Left hindlimb (tissue), 1 donor: Measurements from ENCODE around the gene PPME1.

Source experiments
- DNase-seq: peaks from one replicate; pipeline ENCODE4 v3.0.0-alpha.2; 2018

The PPME1 gene

DNA sequence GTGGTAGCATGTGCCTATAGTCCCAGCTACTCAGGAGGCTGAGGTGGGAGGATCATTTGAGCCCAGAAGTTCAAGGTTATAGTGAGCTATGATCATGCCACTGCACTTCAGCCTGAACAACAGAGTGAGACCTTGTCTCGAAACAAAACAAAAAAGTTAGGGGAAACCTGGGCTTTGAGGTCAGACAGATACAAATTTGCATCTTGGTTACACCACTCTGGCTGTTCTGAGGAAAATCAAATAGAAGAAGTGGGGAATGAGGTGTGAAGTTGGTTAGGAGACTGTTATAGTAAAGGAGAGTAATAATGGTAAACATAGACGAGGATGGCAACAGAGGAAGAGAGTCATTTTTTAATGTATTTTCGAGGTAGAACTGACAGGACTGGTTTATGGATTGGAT lies 62.6 kb downstream of the PPME1 start:
- no peak for DNase-seq

DNA sequence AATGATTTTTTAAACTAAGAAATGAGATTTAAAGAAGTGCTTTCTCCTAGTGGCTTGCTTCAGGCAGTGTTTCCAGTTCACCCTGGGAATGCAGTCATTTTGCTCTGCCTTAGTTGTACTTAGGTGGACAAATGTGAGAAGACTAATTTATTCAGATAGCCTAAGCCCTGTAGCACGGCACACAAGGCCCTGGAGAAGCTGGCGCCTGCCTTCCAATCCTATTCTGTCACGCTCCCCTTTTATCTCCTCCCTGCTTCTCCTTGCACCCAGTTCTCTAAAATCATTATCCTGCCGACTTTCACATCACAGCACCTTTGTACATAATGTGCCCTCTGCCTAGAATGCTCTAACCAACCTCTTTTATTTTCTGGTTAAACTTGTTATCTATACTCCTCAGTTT lies 64.0 kb downstream of the PPME1 start:
- DNase-seq = no peak

DNA sequence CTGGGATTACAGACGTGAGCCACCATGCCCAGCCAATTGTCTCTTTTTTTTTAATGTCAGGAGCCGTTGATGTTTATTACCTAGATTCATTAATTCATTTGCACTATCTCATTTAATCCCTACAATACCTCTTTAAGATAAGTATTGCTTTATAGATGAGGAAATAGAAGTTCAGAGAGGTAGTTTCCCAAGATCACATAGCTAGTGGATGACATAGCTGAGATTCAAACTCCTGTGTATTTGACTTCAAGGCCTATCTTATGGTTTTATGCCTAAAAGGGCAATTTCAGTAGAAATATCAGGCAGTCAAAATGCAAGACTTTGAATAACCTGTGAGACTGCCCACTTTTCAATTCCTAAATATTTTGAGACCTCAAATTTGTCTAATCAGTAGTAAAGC lies 66.5 kb downstream of the PPME1 start:
- no peak for DNase-seq

DNA sequence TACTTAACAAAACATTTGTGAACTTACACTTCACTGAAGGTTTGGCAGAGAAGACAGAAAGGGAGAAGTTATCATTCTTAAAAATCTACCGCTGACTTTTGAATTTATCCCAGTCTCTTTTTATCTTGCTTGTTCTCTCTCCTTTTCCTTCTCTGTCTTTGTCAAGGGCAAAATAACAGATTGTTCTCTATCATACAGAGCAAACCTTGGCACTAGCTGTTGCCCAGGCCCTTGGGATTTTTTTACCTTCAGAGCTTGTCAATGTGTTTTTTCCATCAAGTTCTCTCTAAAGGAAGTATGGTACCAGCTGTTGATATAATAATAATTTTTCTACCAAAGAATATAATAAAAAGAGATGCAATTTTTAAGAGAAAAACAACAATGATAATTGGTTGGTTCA lies 67.2 kb downstream of the PPME1 start:
- no peak for DNase-seq

DNA sequence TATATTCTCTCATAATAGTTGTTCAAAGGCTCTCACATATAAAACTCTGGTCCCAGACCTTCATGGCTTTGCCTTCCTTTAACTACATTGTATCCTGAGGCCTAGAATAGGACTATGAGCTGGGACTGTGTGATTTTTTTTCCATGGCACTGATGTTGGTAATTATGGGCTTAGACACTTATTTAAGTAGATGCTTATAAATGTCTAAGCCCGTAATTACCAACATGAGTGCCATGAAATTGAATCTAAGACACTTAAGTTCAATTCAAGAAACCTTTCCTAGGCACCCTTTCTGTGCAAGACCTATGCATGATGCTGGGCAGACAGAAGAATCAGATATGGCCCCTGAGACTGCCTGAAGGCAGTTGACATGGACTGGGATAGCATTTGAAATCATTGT lies 77.4 kb downstream of the PPME1 start:
- DNase-seq = no peak

DNA sequence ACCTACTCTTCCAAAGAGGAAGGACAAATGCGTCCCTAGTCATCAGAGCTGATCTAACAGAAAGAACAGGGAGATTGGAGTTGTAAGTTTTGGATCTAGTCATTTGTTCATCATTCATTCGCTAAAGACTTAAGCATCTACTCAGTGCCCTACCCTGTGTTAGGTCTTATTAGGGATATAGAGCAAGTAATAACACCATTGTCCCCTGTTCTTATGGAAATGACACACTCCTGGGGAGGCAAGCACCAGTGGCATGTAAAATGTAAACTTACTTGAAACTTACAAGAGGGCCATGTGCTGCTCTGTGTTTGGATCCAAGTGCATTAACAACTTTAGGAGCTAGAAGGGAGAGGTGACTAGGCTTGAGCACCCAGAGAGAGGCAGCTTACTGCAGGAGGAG lies 78.4 kb downstream of the PPME1 start:
- DNase-seq = no peak

DNA sequence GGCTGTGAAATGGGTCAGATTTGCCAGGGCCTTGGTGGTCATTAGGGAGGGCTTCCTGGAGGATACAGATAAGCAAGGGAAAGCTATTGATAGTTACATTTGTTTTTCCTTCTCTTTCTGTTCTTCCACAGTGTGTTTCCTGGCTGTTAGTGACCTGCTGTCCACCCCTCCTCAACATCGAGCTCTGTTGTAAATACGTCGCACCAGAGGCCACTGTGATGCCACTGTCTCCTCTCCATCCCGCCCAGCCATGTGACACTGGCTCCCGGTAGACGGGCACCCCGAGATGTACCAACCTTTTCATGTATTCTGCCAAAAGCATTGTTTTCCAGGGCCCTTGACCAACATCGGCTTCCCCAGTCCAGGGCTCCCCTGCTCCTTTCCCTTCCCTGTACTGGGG lies 82.3 kb downstream of the PPME1 start:
- no peak for DNase-seq

DNA sequence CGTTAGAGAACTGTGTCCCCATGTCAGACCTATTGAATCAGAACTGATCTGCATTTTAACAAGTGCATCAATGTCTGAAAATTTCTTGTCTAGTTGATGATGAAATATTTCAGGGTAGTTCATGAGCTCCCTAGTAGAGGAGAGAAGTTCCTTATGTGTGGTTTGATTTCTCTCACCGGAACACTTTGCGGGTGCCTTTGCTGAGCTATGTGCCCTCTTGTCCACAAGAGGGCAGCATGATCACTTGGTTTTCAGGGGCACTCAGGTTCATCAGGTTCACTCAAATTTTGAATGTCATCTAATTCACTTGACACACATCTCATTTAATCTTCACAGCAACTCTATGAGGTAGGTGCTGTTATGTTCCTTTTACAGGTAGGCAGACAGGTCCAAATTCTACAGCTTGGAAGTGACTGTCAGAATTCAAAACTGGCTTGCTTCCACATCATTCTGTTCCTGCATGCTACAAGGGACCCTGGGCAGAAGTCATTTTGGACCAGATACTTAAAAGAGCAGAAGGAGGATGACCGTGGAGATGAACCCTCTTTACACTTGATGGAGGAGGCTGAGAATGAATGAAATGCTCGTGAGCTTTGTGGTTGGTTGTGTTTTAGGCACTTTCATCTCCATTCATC lies 84.8 kb downstream of the PPME1 start:
- peak; percentile 52 for DNase-seq

DNA sequence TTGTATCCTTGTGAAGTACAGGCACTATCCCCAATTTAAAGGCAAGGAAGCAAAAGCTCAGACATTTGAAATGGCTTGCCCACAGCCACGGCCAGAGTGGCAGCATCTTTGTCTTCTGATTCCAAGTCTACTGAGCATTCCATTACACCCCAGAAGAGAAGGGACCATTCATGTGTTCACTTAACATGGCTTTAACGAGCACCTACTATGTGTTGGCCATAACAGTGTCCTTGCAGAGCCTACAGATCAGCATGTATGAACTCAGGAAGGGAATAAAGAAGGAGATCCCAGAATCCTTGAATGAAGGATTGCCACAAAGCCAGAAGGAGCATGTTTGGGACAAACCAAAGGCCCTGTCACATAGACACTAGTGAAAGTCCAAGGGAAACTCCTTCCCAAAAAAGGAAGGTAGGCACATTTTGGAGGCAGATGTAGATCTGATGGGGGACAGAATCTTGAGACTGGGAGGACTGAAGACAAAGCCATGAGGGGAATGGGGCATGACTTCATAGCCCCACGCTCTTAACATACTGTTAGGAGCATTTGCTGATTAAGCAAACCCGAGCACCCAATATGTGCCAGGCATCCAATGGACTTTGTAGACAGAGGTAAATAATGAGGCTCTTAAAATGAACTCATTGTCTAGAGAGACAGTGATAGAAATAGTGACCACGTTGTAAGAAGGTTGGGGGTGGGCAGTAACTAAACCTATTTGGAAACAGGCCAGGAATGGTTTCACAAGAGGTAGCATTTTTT lies 85.5 kb downstream of the PPME1 start:
- no peak for DNase-seq

DNA sequence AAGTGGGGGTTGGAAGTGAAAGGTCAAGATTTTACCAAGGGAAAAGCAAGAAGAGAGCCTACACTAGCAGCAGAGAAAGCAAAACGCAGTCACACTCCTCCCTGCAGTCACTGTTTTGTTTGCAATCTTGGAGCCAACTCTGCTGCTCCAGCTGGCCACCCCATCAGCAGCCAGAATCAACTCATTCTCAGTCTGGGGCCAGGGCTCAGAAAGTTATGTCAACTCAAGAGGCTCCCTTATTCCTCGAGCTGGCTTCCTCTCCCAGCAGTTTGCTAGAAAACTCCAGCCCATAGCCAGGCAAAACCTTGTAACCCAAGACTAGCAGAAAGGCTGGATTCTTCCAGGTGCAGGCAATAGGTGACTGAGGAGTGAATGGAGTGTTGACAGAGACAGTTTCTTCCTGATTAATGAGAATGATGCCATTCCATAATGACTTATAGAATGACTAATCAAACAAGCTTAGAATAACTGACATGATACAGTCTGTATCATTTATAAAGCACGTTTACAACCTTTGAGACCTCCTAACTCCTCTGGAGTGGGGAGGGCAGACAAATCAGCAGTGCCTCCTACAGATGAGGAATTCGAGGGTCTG lies 87.0 kb downstream of the PPME1 start:
- DNase-seq = peak; percentile 78

DNA sequence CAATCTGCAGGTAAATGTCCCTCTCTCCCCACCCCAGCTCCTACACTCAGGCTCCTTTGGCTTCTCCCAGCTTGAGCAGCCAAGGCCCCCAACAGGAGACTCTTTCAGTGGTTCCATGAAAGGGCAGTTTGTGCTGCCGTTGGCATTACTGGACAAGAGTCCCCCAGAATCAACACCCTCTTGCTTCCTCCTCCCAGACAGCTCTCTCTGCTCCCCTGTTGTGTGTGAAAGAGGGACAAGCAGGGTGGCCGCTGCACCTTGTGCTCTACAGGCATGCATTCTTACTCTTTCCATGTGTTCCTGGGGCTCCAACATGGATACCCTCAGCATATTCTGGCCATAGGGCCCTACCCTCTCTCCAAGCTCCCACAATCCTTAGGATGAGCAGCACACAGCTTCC lies 91.6 kb downstream of the PPME1 start:
- no peak for DNase-seq

DNA sequence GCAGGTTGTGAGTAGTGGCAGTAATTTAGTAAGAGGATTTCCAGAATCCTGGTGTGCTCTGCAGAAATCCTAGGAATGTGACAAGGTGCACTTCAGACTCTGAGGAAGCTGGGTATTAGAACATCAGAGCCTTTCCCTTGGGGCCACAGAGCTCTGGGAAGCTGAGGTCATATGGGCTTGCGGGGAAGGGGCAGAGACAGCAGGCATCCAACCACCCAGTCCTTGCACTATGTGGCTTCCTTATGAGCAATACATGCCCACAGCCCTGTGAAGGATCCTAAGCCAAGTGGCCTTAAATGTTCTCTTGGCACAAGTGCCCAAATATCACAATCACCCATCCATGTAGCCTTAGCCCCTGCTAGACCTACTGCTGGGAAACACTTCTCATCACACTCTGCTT lies 94.2 kb downstream of the PPME1 start:
- DNase-seq = no peak

DNA sequence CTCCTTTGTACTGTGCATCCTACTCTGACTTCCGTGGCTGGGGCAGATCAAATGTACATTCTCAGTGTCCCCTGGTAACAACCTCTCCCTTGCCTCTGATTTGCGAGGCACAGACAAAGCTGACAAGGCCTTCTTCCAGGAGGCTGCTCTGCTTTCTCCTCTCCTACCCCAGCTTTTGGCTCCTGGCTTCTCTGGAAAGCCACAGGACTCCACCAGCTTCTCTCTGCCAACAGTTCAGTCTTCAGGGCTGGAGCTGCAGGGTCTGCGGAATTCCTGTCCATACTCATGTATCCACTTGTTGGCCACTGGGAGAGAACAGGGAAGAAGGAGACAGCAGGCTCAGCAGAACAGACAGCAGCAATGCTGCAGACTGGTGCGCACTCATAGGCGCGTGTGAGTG lies 95.9 kb downstream of the PPME1 start:
- DNase-seq = peak; percentile 55

DNA sequence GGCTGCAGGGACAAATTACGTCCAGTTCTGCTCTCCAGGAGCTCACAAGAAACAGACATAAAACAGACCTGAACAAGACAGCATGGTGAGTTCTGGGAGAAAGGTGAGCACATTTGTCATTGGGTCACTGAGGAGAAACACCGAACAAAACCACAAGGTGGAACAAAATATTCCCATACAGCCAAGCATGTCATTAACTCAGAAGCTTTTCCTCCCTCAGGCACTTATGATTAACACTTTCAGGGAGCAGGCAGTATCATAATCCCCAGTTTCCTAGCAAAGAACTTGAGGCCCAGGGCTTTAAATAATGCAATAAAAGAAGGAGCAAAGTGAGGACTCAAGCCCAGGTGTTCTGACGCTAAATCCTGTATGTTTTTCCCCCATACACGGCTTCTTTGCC lies 97.4 kb downstream of the PPME1 start:
- no peak for DNase-seq

DNA sequence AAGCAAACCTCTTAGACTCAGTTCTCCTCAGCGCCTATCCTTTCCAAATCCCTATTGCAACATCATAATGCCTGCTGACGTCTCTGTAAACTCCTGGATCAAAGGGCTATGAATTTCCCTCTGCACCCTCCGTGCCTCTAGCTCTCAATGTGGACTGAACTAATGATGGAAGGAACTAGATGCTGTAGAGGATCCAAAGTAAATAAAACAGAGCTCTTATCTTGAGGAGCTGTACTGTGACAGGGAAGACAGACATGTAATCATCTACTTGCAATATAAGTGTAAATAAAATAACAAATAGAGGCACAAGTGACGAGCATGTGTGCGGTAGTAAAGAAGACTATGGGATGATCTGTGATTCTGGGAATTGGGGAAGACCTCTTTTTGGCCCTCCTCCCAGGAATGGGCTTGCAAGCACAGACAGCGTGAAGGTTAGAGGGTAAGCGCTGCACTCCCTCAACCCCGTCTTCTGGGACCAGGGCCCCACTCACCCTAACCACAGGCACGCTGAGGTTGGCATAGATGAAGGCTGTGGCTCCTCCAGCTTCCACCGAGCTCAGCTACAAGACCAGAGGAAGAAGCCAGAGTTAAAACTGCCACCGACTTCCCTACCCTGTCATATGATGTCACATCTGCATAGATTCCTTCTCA lies 98.2 kb downstream of the PPME1 start:
- peak; percentile 40 for DNase-seq

DNA sequence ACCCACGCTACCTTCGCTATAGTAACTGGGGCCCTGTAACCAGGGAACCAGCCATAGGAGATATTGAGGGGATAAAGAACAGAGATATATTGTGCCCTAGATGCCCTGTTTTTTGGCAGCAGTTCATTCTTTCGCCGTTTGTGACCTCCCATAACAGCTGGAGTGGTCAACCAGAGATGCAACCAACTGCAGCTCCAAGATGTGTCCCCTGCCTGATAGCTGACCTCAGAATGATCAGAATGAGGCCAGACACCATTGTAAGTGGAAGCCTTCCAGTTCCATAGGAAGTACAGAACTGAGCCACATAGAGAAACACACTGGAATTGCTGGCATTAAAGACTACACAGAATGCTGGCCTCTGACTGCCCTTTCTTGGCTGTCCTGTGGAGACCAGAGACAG lies 101.2 kb downstream of the PPME1 start:
- DNase-seq = no peak

DNA sequence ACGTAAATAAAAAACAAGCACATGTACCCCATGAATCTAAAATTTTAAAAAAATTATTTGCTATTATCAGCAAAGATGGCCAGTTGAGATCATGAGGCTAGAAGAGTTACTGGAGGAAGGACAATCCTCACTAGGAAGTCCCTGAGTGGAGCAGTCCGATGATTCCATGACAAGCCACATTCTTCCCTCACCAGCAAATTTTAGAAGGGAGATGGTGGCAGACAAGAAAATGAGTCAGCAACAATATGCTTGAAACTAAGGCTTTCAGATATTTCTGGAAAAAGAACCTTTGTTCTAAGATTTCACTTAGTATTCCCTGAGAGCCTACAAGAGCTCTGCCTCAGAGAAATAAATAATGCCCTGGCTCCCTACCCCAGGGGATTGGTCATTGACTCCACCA lies 105.5 kb downstream of the PPME1 start:
- no peak for DNase-seq

DNA sequence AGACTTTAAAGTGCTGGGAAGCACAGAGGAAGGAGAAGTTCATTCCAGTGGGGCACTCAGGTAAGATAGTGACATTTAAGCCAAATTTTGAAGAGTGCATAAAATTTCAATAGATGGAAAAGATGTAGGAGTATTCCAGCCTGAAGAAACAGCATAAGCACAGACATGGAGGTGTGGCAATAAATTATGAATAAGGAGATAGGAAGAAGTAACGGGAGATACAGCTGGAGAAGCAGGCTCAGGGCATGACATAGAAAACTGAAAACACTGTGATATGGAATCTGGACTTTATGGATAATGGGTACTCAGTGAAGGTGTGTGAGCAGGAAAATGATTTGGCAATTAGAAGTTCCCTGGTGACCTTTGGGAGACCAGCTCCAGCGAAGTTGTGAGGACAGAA lies 107.0 kb downstream of the PPME1 start:
- DNase-seq = no peak

DNA sequence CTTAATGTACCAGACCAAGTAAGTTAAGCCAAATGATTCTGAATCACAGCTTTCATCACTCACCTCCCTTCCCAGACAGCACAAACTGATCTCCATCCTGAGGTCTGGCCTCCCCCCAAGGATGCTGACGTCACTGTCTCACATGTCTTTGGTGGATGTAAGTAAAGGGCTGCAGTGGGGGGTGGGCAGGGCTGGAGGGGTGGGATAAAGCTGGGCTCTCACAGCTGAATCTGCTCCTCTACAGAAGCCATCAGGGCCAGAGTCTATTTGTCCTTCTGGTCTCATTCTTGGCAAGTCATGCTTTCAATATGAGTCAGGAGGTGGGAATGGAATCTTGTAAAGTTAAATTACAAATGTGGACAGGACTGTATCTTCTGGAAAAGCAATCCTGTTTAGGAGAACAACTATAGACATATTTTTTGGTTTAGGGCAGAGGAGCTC lies 107.7 kb downstream of the PPME1 start:
- peak; percentile 76 for DNase-seq

DNA sequence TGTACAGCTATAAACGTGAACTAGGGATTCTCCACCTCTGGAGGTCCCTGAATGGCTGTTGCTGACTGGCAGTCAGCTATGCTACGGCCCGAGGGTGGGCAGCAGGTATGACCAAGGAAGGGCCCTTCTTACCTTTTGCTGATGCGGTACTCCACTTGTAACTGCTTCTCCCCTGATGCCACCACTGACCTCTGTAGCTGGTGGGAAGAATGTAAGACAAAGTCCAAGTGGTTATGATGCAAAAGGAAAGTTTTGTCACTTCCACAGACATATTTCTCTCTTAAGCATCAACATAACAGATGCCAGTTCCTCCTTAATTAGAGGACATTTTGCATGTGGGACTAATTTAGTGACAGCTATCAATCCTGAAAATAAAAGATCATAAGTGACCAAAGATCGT lies 108.2 kb downstream of the PPME1 start:
- no peak for DNase-seq

DNA sequence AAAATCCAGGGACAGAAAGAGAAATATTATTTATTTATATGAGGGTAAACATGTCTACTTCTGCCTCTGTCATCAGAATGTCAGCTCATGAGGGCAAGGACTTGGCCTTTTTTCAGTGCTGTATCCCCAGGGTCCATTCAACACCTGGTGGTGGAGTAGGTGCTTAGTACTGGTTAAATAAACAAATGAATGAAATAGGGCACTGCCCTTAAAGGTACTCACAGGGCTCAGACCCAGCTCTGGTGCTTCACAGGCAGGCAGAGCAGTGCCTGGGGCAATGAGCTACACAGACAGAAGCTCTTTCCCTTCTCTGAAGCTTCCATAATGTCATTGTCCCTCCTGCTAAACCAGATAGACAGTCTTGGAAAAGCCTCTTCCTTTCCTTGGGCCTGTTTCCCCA lies 109.4 kb downstream of the PPME1 start:
- DNase-seq = no peak

DNA sequence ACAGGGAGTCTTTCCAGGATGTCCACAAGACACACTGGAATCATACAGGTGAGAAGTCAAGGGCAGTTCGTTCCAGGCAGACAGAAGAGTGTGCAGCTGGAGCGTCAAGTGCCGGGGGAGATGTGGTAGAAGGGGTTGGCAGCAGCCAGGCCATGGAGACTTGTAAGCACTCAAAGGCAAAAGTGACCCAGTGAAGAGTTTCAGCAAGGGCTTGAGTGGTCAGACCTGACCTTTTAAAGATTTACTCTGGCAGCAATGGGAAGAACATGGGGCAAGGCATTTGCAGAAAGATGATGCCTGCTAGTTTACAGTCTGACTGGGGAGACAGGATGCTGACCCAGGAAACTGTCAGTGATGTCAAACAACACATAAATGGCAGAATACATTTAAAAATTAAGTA lies 111.3 kb downstream of the PPME1 start:
- DNase-seq = no peak

DNA sequence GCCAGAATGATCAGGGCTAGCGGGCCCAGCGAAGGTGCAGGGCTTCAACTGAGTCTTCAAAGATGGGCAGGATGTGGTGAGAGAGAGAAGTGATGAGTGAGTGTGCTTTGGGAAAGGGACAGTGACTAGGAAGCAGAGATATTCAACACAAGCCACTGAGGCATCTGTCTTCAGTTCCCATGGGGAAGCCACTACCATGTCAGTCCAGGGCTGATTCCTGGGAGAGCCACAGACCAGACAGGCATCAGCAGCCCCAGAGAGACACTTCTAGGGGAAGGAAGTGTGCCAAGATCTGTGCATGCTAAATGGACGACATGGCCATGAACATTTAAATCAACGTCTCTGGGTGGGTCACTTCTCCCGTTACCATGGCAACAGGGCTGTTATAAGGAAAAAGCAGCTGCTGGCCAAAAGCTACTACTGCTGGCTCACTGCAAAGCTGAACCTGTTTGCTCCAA lies 111.9 kb downstream of the PPME1 start:
- no peak for DNase-seq
